Stimulated activated naive CD8-positive, alpha-beta T cell treated with anti-CD3 and anti-CD28 coated beads, Interleukin-15, amount 100 ng/mL, for 72 hours (primary cell): ENCODE data around the gene FOXP1.

Source experiments
- ATAC-seq: fragments of 150-1000 bp; cut with Tn5 transposase; 2 replicates; pipeline ENCODE4 v1.10.0; 2021; ENCODE audit warnings: mild to moderate bottlenecking, moderate library complexity
- DNase-seq, 2 donors: peaks; one replicate each; pipeline ENCODE4 v3.0.0; 2021 to 2022
- H3K27ac Mint-ChIP-seq, 2 donors: one replicate each; pipeline ENCODE4 v1.8.0; 2022; ENCODE audit warnings: mild to moderate bottlenecking in 2 of 2, mixed read lengths in 2 of 2, moderate library complexity in 2 of 2
- H3K27me3 Mint-ChIP-seq: one replicate; pipeline ENCODE4 v1.8.0; 2022; ENCODE audit warnings: mixed read lengths
- H3K4me1 Mint-ChIP-seq: one replicate; pipeline ENCODE4 v1.8.0; 2022; ENCODE audit warnings: mild to moderate bottlenecking, mixed read lengths
- H3K4me3 Mint-ChIP-seq, 2 donors: one replicate each; pipeline ENCODE4 v1.8.0; 2022; ENCODE audit warnings: mild to moderate bottlenecking in 2 of 2, mixed read lengths in 2 of 2, moderate library complexity in 1 of 2
- H3K9me3 Mint-ChIP-seq, 2 donors: one replicate each; pipeline ENCODE4 v1.8.0; 2022; ENCODE audit warnings: mixed read lengths in 2 of 2

The FOXP1 gene

GRCh38 chr3:71499227-71499876 lies 84.2 kb downstream of the FOXP1 start:
- Mint-ChIP-seq H3K27ac (no peak overlapping the region), H3K27me3 (no peaks in the 10 kb centered on the region), H3K9me3 (no peaks in the 10 kb centered on the region), H3K4me3 (no peak overlapping the region), H3K4me1 (peaks cover 85% of the 10 kb centered on the region)
- DNase-seq, result no peak
- ATAC-seq, result no peak

GRCh38 chr3:71498543-71498942 lies 85.0 kb downstream of the FOXP1 start:
- H3K27me3 Mint-ChIP-seq, result no peaks in the 10 kb centered on the region
- no peak overlapping the region for H3K4me3 Mint-ChIP-seq
- H3K9me3 Mint-ChIP-seq, result no peaks in the 10 kb centered on the region
- peak overlapping the region in 1 of 2 donors; percentile 31 for H3K27ac Mint-ChIP-seq
- ATAC-seq (no peak), DNase-seq (no peak)
- H3K4me1 Mint-ChIP-seq, result peaks cover 82% of the 10 kb centered on the region

- peaks cover 82% of the 10 kb centered on the region for H3K4me1 Mint-ChIP-seq
- no peak for ATAC-seq
- H3K4me3 Mint-ChIP-seq, result no peak overlapping the region
- DNase-seq, result no peak
- peak overlapping the region in 1 of 2 donors; percentile 31 for H3K27ac Mint-ChIP-seq
- H3K9me3 Mint-ChIP-seq, result no peaks in the 10 kb centered on the region
- no peaks in the 10 kb centered on the region for H3K27me3 Mint-ChIP-seq
Measured at GRCh38 chr3:71497971-71498444, 85.5 kb downstream of the FOXP1 start.

GRCh38 chr3:71497367-71497897 lies 86.1 kb downstream of the FOXP1 start:
- DNase-seq (no peak), ATAC-seq (no peak)
- Mint-ChIP-seq H3K27ac (peak overlapping the region in 1 of 2 donors; percentile 65), H3K4me1 (peaks cover 86% of the 10 kb centered on the region), H3K27me3 (no peaks in the 10 kb centered on the region), H3K4me3 (no peak overlapping the region), H3K9me3 (no peaks in the 10 kb centered on the region)

GRCh38 chr3:71495708-71496472 lies 87.6 kb downstream of the FOXP1 start:
- DNase-seq (peak in 1 of 2 donors; percentile 46), ATAC-seq (peak; percentile 61)
- Mint-ChIP-seq H3K4me3 (peak overlapping the region; percentile 72 to 77), H3K9me3 (peaks cover 6 to 7% of the 10 kb centered on the region in 2 donors), H3K27me3 (no peaks in the 10 kb centered on the region), H3K27ac (peak overlapping the region; percentile 81 to 93), H3K4me1 (peaks cover 89% of the 10 kb centered on the region)

- DNase-seq, result no peak
- peak overlapping the region; percentile 58 to 94 for H3K27ac Mint-ChIP-seq
- H3K9me3 Mint-ChIP-seq, result peaks cover 7 to 11% of the 10 kb centered on the region in 2 donors
- peaks cover 89% of the 10 kb centered on the region for H3K4me1 Mint-ChIP-seq
- peak overlapping the region; percentile 59 to 68 for H3K4me3 Mint-ChIP-seq
- ATAC-seq, result no peak
- H3K27me3 Mint-ChIP-seq, result no peaks in the 10 kb centered on the region
Measured at GRCh38 chr3:71494212-71494611, 89.3 kb downstream of the FOXP1 start.

GRCh38 chr3:71492974-71493771 lies 90.4 kb downstream of the FOXP1 start:
- Mint-ChIP-seq H3K4me1 (peaks cover 90% of the 10 kb centered on the region), H3K27me3 (no peaks in the 10 kb centered on the region), H3K4me3 (peak overlapping the region; percentile 69 to 74), H3K9me3 (peaks cover 7 to 11% of the 10 kb centered on the region in 2 donors), H3K27ac (peak overlapping the region; percentile 88 to 98)
- peak; percentile 34 to 38 for DNase-seq
- ATAC-seq, result peak; percentile 70

GRCh38 chr3:71492566-71492965 lies 91.0 kb downstream of the FOXP1 start:
- no peaks in the 10 kb centered on the region for H3K27me3 Mint-ChIP-seq
- DNase-seq (peak; percentile 30 to 43), ATAC-seq (peak; percentile 47)
- H3K4me1 Mint-ChIP-seq, result peaks cover 88% of the 10 kb centered on the region
- peak overlapping the region; percentile 69 to 74 for H3K4me3 Mint-ChIP-seq
- H3K27ac Mint-ChIP-seq, result peak overlapping the region; percentile 88 to 98
- peaks cover 7 to 11% of the 10 kb centered on the region in 2 donors for H3K9me3 Mint-ChIP-seq

GRCh38 chr3:71491154-71491752 lies 92.3 kb downstream of the FOXP1 start:
- Mint-ChIP-seq H3K27me3 (no peaks in the 10 kb centered on the region), H3K4me3 (peak overlapping the region; percentile 64 to 72), H3K4me1 (peaks cover 86% of the 10 kb centered on the region), H3K9me3 (peaks cover 7 to 11% of the 10 kb centered on the region in 2 donors), H3K27ac (peak overlapping the region; percentile 79 to 88)
- DNase-seq, result peak in 1 of 2 donors; percentile 21
- ATAC-seq, result no peak

GRCh38 chr3:71490692-71491091 lies 92.8 kb downstream of the FOXP1 start:
- ATAC-seq (no peak), DNase-seq (no peak)
- Mint-ChIP-seq H3K27ac (peak overlapping the region in 1 of 2 donors; percentile 35), H3K9me3 (peaks cover 7 to 11% of the 10 kb centered on the region in 2 donors), H3K4me3 (peak overlapping the region in 1 of 2 donors; percentile 20), H3K27me3 (no peaks in the 10 kb centered on the region), H3K4me1 (peaks cover 85% of the 10 kb centered on the region)

GRCh38 chr3:71489315-71489761 lies 94.2 kb downstream of the FOXP1 start:
- H3K4me3 Mint-ChIP-seq, result peak overlapping the region; percentile 77 to 82

GRCh38 chr3:71488882-71489281 lies 94.6 kb downstream of the FOXP1 start:
- no peaks in the 10 kb centered on the region for H3K27me3 Mint-ChIP-seq
- DNase-seq (peak in 1 of 2 donors; percentile 23), ATAC-seq (no peak)
- peaks cover 85% of the 10 kb centered on the region for H3K4me1 Mint-ChIP-seq
- H3K4me3 Mint-ChIP-seq, result peak overlapping the region; percentile 77 to 82
- H3K9me3 Mint-ChIP-seq, result peaks cover 7 to 11% of the 10 kb centered on the region in 2 donors
- peak overlapping the region; percentile 98 for H3K27ac Mint-ChIP-seq

More at GRCh38 chr3:71489315-71489761, 94.2 kb downstream of the FOXP1 start:
- Mint-ChIP-seq H3K27me3 (no peaks in the 10 kb centered on the region), H3K9me3 (peaks cover 7 to 11% of the 10 kb centered on the region in 2 donors), H3K4me1 (peaks cover 85% of the 10 kb centered on the region), H3K27ac (peak overlapping the region; percentile 98)
- ATAC-seq, result peak; percentile 72
- DNase-seq, result peak; percentile 44 to 52

- peak overlapping the region; percentile 55 to 82 for H3K4me3 Mint-ChIP-seq
- H3K27ac Mint-ChIP-seq, result peak overlapping the region; percentile 97 to 98
- peaks cover 7 to 11% of the 10 kb centered on the region in 2 donors for H3K9me3 Mint-ChIP-seq
- DNase-seq, result peak; percentile 21 to 31
- H3K27me3 Mint-ChIP-seq, result no peaks in the 10 kb centered on the region
- peaks cover 88% of the 10 kb centered on the region for H3K4me1 Mint-ChIP-seq
- peak; percentile 9 for ATAC-seq
Measured at GRCh38 chr3:71488391-71488809, 95.1 kb downstream of the FOXP1 start.

- H3K27me3 Mint-ChIP-seq, result no peaks in the 10 kb centered on the region
- peak overlapping the region; percentile 97 to 98 for H3K27ac Mint-ChIP-seq
- peak overlapping the region; percentile 73 to 82 for H3K4me3 Mint-ChIP-seq
- DNase-seq (no peak), ATAC-seq (peak; percentile 27)
- H3K9me3 Mint-ChIP-seq, result peaks cover 7 to 11% of the 10 kb centered on the region in 2 donors
- peaks cover 88% of the 10 kb centered on the region for H3K4me1 Mint-ChIP-seq
Measured at GRCh38 chr3:71487418-71487817, 96.1 kb downstream of the FOXP1 start.
